Ureter (tissue), 1 donor: ENCODE measurements around the gene ARHGAP25. TPM values are rescaled to one million over a fixed set of nuclear protein-coding genes. Genes with fewer than 3 reads are reported as not detected.

Experiments used
- DNase-seq: peaks from one replicate; pipeline ENCODE4 v3.0.0-alpha.2; 2020; ENCODE audit warnings: low spot score
- total RNA-seq: library from RNA; stranded (reverse); gene quantifications from one replicate; pipeline ENCODE4 v1.2.4, GENCODE V29; 2023
- donor health status: DM: yes; HTN: yes; CAD: no.

ARHGAP25 gene
- 14.7 TPM for total RNA-seq

- peak; percentile 43 for DNase-seq
These were observed at the start of gene ARHGAP25 for GRCh38 chr2:68734688-68735525. TSS of gene ARHGAP25 (plus strand) at chr2:68734811. CDS start at chr2:68735200, 389 bp downstream.

- DNase-seq: no peak
These were observed 48.4 kb upstream of the ARHGAP25 start for GRCh38 chr2:68686178-68686577.

GRCh38 chr2:68687018-68687417 is 47.6 kb upstream of the ARHGAP25 start:
- no peak for DNase-seq

- no peak for DNase-seq
These were observed 44.8 kb upstream of the ARHGAP25 start for GRCh38 chr2:68689553-68690537.

- no peak for DNase-seq
These were observed 43.8 kb upstream of the ARHGAP25 start for GRCh38 chr2:68690851-68691250.

GRCh38 chr2:68692511-68692910 is 42.1 kb upstream of the ARHGAP25 start:
- DNase-seq: no peak

- DNase-seq: no peak
These were observed 40.7 kb upstream of the ARHGAP25 start for GRCh38 chr2:68693951-68694350.

- no peak for DNase-seq
These were observed 38.6 kb upstream of the ARHGAP25 start for GRCh38 chr2:68695971-68696370.

GRCh38 chr2:68696554-68696953 is 38.1 kb upstream of the ARHGAP25 start:
- DNase-seq: no peak

- no peak for DNase-seq
These were observed 35.8 kb upstream of the ARHGAP25 start for GRCh38 chr2:68698567-68699377.

- DNase-seq: no peak
These were observed 34.1 kb upstream of the ARHGAP25 start for GRCh38 chr2:68700560-68700959.

- no peak for DNase-seq
These were observed 28.0 kb upstream of the ARHGAP25 start for GRCh38 chr2:68706637-68707036.

- no peak for DNase-seq
These were observed 26.0 kb upstream of the ARHGAP25 start for GRCh38 chr2:68708629-68709028.

GRCh38 chr2:68709421-68709911 is 25.1 kb upstream of the ARHGAP25 start:
- DNase-seq: no peak

GRCh38 chr2:68710336-68710735 is 24.3 kb upstream of the ARHGAP25 start:
- no peak for DNase-seq

- DNase-seq: no peak
These were observed 23.9 kb upstream of the ARHGAP25 start for GRCh38 chr2:68710756-68711155.

- DNase-seq: no peak
These were observed 19.7 kb upstream of the ARHGAP25 start for GRCh38 chr2:68714866-68715265.

GRCh38 chr2:68715353-68716041 is 19.1 kb upstream of the ARHGAP25 start:
- no peak for DNase-seq

GRCh38 chr2:68716604-68717304 is 17.9 kb upstream of the ARHGAP25 start:
- no peak for DNase-seq

GRCh38 chr2:68717305-68717661 is 17.3 kb upstream of the ARHGAP25 start:
- DNase-seq: no peak
